ENCODE measurements around the gene NUP133.
"Not testable (repeated sequence)": the region's sequence is repeated elsewhere in the genome, so short reads cannot be mapped to it uniquely, and the experiment has no call there.

NUP133 gene

DNA sequence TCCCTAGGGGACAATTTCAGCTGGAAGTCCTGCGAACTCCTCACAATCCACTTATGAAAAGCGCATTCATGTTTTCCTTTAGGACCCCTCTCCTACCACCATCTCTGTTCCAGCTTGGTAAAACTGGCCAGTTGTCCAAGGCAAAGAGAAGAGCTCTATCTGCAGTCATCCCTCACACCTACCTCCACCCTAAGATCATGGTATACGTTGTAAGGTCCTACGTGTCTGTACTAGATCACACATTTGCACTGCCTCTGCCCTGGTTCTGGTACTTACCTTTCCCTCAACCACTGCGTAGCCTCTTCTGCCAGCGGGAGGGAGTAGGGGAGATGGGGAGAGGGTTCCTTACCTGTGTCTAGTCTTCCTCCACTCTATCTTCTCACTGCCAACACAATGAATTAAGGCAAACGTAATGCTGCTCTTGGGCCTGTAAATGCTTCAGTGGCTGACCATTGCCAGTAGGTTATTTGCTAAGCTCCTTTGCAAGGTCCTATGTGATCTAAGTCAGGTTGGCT is 739 bp upstream of the NUP133 start:
- no peak for DNase-seq

DNA sequence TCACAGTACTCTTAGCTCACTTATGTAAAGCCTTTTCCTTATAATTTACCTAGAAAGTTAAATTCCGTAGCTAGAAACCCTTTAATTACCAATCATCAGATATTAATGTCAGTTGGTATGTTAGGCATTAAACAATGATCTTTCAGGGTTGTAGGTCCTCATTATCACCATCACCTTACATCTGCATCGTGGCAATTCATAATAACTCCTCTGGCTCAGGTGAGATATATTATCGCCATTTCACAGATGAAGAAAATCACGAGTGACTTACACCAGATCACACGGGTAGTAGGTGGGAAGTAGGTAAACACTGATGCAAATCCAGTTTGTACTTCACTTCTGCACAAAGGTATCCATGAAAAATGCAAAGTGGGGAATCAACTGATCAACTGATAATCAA is 639 bp downstream of the NUP133 start:
- no peak for DNase-seq

DNA sequence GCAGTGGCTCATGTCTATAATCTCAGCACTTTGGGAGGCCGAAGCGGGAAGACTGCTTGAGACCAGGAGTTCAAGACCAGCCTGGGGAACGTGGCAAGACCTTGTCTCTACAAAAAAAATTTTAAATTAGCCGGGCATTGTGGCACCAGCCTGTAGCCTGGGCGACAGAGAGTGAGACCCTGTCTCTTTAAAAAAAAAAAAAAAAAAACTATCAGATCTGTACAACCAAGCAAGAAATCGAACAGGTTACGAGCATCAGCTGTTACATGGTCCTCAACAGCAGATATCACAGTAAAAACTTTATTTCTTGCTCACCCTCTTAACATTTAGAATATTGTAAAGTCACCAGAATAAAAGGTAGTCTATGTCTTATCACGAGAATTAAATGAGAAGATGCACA is 1.5 kb downstream of the NUP133 start:
- no peak for DNase-seq

DNA sequence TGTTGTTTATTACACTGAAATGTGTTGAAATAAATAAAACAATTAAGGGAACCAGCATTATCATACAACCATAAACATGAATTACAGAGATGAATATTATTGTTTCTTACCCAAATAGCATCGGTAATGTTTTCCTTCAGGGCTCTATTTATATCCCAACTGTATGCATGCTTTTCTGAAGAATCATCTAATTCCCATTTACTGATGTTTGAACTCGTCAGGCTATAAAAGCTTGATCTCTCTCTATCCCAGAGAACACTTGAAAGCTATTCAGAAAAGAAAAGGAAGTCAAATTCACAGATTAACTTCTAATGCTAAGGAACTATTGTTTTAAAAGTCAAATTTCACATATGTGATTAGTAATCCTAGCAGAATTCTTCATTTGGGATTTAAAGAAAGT is 12.4 kb downstream of the NUP133 start:
- DNase-seq = no peak

DNA sequence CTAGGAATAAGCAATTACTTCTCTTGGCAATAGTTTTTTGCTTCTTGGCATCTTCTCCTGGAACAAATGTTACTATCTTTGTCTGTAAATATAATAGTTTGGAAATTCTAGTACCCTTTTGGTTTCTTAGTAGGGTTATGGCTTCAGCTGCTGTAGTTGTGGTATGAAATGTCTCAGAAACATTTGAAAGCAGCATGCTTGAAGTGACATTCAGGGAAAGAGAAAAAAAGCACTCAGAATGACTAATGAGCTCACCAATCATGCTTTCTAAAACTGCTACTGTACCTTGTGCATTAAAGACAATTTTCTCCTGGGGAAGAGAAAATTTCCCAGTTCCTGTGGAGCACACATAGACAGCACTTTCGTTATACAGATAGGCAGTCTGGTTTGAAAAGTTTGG is 21.0 kb downstream of the NUP133 start:
- no peak for DNase-seq

DNA sequence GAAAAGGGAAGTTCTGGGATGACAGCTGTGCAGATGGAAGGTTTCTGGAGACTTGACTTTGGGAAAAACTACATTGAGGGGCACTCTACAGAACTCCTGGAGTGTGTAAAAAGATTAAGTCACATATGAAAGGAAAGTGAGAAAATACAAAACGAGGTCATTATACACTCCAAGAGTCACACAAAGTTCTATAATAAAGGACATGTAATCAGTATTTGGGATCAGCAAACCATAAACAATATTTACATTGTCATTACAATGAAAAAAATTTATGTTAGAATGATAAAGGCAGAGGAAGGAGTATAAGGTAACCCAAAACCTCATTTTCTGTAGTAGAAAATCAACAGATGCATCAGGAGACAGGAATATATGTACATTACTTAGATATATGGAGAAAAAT is 22.8 kb downstream of the NUP133 start:
- no peak for DNase-seq

DNA sequence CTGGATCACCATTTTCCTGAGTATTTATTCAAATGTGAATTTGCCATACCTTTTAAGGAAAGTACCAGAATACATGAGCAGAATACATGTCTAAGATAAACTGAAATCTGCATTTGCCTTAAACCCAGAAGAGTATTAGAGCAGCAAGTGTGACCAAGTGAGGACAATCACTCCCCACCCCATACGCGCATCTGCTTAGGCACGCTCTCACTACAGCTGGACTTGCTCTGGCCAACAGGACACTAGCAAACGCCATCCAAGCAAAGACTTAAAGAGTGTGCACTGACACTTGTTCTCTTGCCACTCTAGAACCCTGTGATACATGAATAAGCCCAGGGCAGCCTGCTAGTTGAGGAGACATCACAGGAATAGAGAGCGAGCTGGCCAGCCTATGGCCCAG is 25.6 kb downstream of the NUP133 start:
- DNase-seq = no peak

DNA sequence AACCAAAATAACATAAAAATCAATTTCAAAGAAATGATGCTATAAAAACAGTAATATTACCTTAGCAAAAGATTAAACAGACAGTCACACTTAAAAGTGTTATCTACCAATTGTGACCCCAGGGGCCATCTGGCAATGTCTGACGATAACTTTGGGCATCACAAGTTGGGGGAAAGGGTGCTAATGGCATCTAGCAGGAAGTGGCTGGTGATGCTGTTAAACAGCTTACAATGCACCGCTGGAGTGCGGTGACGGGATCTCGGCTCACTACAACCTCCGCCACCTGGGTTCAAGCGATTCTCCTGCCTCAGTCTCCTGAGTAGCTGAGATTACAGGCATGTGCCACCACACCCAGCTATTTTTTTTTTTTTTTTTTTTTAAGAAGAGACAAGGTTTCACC is 27.6 kb downstream of the NUP133 start:
- no peak for DNase-seq

DNA sequence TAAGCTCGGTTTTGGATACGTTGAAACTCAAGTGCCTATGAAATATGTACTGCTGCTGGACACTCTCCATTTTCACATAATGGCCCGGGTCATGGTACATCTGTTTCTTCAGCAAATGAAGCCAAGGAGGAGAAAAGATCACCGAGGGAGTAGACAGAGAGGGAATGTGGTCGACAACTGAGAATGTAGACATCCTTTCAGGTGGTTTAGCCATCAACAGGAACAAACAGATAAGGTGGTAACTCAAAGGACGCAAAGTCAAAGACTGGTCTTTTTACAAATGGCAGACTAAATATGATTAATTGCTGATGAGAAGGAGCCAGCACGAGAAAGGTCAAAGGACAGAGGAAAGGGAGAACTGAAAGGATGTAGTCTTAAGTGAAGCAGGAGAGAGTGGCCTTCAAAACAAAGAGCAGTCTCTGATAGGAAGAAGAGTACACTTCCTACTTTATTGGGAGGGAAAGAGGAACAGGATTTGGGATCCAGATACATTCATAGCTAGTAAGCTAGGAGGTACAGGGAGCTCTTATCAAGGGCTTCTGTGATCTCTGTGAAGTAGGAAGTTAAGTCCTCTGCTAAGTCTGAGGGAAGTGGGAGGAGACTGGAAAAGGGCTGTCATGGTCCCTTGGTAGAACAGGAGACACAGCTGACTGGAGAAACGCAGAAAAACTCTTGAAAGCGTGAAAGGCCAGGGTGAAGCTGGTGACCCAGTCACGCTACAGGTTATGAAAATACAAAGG is 28.3 kb downstream of the NUP133 start:
- no peak for DNase-seq

DNA sequence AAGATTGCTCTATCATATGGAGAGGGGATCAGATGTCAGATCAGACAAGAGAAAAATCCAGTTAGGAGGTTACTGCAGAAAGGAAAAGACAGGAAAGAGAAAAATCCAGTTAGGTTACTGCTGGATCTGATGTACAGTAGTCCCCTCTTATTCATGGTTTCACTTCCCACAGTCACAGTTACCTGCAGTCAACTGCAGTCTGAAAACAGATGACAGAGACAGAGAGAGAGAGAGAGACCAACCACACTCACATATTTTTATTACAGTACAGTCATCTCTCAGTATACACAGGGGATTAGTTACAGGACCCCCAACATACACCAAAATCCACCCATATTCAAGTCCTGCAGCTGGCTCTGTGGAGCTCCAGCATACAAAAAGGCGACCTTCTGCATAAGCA is 29.3 kb downstream of the NUP133 start:
- DNase-seq = no peak

DNA sequence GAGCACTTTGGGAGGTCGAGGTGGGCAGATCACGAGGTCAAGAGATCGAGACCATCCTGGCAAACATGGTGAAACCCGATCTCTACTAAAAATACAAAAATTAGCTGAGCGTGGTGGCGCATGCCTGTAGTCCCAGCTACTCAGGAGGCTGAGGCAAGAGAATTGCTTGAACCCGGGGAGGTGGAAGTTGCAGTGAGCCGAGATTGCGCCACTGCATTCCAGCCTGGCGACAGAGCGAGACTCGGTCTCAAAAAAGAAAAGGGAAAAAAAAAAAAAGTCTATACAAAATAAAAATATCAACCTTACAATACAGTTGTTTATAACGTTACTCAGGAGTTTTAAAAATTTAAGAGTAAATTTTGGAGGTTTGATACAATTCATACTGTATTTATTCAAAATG is 32.3 kb downstream of the NUP133 start:
- not testable (repeated sequence) for DNase-seq

DNA sequence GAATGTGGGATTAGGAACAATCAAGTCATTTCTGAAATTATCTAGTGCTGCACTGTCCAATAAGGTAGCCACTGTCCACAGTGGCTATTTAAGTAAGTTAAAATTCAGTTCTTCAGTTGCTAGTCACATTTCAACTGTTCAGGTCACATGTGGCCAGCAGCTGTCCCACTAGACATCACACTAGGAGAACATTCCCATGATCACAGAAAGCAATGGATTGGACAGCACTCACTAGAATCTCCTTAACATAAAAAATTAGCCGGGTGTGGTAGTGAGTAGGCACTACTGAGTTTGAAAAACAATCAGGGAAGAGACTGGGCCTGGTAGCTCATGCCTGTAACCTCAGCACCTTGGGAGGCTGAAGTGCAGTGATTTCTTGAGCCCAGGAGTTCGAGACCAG is 33.6 kb downstream of the NUP133 start:
- no peak for DNase-seq

DNA sequence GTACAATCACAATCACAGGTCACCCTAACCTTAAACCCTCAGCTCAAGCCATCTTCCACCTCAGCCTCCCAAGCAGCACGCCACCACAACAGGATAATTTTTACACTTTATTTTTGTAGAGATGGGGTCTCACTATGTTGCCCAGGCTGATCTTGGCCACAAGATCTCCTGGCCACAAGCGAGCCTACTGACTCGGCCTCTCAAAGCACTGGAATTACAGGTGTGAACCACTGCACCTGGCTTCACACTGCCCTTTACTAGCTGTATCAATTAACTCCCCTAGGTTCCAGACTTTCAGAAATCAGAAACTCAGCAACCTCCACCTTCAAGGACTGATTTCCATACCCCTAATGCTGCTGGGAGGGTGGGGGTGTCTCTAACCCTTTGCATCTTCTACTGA is 37.0 kb downstream of the NUP133 start:
- DNase-seq = no peak

DNA sequence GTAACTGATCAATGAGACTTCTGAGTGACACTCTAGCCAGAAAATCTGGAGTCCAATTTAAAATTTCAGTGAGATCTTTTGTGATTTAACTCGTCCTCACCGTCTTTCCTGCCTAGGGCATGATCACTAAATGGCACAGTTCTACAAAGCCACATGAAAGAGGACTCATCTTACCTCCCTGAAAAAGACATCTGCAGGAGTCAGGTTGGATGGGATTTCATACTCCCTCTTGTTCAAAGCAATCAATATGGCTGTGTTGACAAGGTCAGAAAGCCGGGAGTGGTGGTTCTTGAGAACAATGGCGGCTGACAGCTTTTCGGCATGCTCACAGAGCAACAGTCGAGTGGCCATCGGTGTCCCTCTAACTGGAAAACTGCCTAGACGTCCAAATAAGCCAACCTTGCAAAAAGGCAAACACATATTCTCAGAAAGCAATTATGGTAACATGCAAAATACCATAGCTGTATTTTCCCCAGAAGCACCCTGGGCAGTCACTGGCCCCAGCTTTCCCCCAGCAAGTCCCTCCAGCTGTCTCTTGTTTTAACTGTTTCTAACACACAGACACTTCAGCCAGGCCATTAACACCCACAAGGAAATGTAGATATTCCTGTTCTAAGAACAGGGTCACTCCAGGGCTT is 37.6 kb downstream of the NUP133 start:
- DNase-seq = no peak

DNA sequence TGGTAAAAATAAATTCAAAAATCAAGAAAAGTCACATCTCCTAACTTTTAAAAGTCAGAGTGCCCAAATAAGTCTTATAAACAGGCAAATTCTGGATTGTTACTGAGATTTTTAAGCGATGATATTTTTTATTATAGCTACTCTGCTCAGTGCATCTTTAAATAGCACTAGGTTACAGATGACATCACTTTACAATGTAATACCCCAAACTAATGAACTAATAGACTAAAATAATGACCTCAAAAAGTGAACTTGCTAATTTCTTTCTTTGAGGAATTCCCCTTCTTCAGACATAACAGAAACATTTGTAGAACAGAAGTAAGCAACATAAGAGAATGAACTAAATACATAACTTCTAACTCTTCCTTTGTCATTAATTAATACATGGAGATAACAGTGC is 41.3 kb downstream of the NUP133 start:
- no peak for DNase-seq

DNA sequence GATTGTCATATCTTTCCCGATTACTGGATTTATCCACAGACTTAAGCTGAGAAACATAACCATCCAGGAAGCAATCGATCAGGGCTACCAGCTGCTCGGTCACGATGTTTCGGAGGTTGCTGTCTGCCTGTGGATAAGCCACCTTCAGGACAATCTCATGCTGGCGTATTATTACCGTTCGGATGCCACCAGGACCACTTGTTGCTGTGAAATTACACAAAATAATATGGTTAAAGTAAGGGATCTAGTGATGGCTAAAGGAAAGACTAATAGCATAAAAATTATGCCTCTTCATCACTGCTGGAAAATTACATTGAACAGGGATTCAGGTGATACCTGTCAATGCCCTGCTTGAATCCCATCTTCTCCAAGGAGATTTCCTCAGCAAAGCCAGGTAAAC is 43.5 kb downstream of the NUP133 start:
- DNase-seq = no peak

DNA sequence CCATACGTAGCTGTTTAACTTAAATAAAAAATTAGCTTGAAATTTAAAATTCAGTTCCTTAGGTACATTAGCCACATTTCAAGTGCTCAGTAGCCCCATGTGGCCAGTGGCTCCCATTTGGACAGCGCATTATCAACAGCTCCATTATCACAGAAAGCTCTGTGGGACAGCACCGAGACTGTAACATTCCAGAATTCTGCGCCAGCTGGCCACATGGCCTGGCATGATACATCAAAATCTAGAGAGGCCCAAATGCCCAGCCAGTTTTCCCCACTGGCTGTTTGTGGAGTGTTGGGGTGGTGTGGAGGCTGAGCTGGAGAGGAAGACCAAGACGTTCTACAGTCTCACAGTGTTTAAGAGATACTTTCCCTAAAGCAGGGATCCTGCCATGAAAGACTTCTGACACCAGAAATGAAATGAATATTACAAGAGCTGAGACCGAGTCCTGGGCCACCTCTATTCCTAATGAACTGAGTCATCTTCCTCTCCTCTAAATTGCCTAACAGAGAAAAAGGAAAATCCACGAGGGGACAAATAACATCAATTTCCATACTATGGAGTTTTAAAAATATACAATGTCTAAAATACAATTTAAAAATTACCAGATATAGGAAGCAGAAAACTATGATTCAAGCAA is 47.0 kb downstream of the NUP133 start:
- DNase-seq = no peak

DNA sequence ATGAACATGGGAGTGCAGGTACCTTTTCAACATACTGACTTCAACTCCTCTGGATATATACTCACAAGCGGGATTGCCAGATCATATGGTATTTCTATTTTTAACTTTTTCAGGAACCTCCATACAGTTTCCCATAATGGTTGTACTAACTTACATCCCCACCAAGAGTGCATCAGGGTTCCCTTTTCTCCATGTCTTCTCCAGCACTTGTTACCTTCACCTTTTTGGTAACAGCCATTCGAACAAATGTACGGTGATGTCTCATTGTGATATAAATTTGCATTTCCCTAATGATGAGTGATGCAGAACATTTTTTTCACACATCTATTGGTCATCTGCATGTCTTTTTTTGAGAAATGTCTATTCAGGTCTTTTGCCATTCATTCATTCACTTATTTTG is 48.3 kb downstream of the NUP133 start:
- no peak for DNase-seq

DNA sequence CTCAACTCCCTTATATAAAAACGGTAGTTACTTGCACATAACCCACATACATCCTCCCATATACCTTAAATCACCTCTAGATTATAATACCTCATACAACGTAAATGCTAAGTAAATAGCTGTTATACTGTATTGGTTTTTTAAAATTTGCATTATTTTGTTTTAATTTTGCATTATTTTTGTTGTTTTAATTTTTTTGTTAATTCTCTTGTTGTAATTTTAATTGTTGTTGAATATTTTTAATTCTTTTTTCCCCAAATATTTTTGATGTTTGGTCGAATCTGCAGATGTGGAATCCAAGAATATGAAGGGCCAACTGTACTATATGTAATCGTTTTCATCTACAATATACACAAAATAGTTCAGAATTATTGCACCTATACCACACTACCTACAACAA is 50.7 kb downstream of the NUP133 start:
- DNase-seq = no peak

DNA sequence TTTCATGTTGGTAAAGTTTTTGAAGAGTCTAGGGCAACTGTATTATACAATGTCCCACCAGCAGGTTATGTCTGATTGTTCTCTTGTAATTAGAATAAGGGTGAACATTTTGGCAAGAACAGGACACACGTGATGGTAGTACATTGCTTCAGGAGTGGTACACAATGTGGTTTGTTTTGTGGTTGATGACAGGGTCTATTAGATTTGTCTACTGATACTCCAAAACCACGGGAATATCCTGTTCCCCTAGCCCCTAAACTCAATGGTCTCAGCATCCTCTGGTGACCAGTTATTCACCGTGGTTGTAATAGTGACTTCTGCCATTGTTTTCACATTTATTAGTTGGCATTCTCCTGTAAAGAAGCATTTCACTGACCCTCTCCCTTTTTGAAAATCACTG is 52.1 kb downstream of the NUP133 start:
- DNase-seq = no peak

DNA sequence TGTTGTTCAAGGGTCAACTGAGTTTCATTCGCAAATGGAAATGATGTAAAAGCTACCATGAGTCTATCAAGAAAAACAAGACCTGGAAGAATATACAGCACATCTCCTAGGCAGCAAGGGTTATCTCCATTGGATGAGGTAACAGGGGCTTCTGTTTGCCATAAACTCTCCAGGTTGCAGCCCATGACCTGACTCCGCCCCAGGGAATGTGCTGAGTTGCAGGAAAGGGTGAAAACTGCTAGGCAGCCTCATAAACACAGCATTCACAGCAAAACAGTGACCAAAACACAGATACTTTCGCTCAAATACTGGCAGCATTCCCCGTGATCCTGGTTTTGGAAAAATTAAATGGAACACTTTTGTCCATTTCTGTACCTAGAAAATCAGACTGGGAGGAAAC is 54.1 kb downstream of the NUP133 start:
- DNase-seq = no peak

DNA sequence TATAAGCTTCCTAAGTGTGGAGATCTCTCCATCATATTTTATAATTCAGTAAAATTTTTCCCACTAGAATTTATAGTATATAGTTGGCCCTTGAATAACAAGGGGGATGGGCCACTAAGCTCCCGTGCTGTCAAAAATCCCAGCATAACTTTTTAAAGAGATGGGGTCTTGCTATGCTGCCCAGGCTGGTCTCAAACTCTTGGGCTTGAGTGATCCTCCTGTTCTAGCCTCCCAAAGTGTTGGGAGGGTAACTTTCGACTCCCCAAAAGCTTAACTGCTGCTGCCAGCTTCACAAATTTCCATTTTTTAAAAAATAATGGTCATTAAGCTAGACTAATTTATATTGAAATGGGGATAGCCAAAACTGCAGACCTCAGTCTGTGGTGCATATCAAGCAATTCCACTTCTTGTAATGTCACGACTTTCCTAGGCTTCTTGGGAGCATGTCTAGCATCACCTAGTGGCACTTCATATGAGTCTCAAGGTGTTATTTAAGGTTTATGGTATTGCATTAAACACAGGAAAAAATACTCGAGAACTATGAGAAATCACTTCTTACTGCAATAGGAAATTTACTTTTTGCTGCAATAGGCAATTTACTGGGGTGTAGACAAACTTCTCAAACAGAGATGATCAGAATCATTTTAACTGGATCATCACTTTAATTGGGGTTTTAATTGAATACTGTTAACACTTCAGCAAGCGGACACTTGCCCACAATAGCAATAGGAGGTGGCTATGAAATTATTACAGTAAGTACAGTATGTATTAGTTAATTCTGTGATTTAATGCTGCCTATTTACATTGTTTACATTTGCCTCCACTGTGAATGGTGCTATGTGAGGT is 55.0 kb downstream of the NUP133 start:
- no peak for DNase-seq

DNA sequence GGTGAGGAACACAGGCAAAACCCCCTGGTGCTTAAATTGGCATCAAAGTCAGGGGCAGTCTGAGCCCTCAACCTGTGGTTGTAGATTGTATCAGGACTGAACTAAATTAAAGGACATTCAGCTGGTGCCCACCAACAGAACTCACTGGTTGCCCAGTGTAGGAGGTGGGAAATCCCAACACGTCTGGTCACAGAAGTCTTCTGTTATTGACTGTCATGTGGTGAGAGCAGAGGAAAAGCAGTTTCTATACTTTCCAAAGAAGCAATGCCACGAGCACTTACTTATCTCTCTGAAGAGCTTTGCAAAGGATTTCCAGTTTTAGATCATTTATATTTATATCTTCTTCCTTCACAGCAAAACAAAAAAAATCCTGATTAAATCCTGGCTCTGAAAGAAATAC is 59.3 kb downstream of the NUP133 start:
- DNase-seq = no peak
